HG03064 (cell line): ENCODE data around the gene ATAD3C.
"Not testable (repeated sequence)": the region's sequence is repeated elsewhere in the genome, so short reads cannot be mapped to it uniquely, and the experiment has no call there.

Experiments
- ATAC-seq: cut with Tn5 transposase; IDR thresholded peaks from one replicate; pipeline ENCODE4 v1.9.1; 2021; ENCODE audit warnings: low read depth; ENCODE audit not compliant: unreplicated experiment

Gene ATAD3C

GRCh38 chr1:1468196-1468985 is 18.9 kb downstream of the ATAD3C start:
- ATAC-seq: not testable (repeated sequence)

DNA sequence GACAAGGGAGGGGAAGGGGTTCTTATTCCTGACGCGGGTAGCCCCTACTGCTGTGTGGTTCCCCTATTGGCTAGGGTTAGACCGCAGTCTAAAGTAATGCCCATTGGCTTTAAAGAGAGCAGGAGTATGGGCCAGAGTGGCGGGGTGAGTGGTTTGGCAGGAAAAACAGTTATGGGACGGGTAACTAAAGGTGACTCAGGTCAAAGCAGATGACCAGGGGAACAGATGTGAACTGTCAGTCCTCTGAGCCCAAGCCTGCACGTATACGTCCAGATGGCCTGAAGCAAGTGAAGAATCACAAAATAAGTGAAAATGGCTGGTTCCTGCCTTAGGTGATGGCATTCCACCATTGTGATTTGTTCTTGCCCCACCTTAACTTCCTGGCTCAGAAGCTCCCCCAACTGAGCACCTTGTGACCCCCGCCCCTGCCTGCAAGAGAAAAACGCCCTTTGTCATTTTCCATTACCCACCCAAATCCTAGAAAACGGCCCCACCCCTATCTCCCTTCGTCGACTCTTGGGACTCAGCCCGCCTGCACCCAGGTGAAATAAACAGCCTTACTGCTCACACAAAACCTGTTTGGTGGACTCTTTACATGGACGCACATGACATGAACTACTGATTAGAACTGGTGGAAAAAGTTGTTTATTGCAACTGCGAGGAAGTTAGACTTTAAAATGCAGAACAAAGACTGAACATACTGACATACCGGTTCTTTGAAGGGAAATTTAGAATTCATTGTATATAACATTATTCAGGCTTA is 21.3 kb downstream of the ATAD3C start:
- no peak for ATAC-seq

DNA sequence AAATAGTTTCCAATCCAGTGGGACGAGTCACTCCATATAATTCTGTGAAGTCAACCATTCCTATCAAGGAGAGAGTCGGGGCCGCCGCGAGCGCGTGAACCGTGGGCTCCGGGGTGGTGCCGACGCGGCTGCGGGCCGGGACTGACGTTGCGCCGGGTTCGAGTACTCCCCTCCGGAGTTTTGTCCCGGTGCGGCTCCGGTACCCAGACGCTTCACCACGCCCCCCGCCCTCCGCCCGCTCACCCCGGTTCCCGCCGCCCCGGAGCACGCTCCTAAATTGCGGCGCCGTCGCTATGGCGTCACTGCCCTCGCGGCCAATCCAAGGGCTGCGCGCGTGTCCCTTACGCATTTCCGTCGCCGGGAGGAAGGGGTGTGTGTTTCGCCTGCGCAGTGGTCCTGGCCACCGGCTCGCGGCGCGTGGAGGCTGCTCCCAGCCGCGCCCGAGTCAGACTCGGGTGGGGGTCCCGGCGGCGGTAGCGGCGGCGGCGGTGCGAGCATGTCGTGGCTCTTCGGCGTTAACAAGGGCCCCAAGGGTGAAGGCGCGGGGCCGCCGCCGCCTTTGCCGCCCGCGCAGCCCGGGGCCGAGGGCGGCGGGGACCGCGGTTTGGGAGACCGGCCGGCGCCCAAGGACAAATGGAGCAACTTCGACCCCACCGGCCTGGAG is 22.0 kb downstream of the ATAD3C start, which contains the start of gene ATAD3B:
ATAD3B (plus strand) TSS at position 377 of the 664 bp plus-strand sequence; CDS start at position 497, 120 bp downstream.
- ATAC-seq: peak; percentile 88

DNA sequence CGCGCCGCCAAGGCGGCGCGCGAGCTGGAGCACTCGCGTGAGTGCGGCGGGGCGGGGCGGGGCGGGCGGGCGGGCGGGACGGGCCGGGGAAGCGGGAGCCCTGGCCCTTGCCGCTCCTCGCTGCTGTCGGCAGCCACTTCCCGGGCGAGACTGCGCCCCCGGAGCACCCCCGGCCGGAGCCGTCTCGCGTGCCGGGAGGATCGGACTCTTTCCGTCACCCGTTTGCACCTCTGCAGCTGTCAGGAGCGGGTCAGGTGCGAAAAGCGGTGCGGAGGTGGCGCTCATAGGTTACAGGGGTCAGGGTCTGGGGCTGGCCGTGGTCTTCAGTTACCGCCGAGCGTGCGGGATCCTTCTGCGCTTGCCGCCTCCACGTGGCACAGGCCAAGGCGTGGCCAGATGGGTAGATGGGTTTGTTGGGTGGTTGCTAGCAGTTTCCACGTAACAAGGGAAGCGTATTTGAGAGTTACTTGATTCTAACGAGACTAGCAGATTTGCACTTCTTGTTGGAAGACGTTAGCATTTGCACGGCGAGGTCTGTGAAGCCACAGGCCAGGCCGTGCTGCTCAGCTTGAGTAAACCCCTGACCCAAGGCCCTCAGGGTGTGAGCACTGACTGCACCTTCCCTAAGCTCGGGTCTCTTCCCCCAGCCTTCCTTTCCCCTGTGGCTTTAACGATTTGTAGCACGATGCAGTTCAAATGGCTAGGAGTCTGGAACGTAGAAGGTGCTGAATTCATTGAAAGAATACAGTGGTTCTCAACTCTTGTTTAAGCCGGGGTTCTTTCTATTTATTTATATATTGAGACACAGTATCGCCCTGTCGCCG is 22.8 kb downstream of the ATAD3C start:
- not testable (repeated sequence) for ATAC-seq

GRCh38 chr1:1476011-1476410 is 26.5 kb downstream of the ATAD3C start:
- not testable (repeated sequence) for ATAC-seq

DNA sequence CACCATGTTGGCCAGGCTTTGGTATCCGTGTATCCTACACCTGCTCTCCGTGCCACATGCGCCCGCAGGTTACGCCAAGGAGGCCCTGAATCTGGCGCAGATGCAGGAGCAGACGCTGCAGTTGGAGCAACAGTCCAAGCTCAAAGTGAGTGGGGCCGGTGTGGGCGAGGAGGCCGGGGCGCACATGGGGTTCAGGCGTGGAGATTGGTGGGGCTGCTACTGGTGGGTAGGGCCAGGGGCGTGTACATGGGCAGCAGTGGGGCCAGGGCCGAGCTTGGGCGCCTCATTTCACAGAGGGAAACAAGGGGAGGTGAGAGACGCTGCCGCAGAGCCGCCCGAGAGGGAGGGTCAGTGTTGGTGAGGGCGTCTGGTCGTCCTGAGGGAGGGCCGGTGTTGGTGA is 27.7 kb downstream of the ATAD3C start:
- no peak for ATAC-seq

GRCh38 chr1:1479547-1480487 is 30.3 kb downstream of the ATAD3C start:
- no peak for ATAC-seq

- ATAC-seq: not testable (repeated sequence)
Measured at GRCh38 chr1:1480488-1480867, 31.0 kb downstream of the ATAD3C start.

DNA sequence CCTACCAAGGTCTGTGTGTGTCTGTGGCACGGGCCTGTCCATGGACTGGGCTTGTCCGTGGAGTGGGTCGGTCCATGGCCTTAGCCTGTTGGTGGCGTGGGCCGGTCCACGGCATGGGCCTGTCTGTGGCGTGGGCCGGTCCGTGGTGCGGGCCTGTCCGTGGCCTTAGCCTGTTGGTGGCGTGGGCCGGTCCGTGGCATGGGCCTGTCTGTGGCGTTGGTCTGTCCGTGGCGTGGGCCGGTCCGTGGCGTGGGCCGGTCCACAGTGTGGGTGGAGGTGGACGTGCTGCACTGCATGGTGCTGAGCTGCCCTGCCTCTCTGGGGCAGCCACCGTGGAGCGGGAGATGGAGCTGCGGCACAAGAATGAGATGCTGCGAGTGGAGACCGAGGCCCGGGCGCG is 32.3 kb downstream of the ATAD3C start:
- not testable (repeated sequence) for ATAC-seq

DNA sequence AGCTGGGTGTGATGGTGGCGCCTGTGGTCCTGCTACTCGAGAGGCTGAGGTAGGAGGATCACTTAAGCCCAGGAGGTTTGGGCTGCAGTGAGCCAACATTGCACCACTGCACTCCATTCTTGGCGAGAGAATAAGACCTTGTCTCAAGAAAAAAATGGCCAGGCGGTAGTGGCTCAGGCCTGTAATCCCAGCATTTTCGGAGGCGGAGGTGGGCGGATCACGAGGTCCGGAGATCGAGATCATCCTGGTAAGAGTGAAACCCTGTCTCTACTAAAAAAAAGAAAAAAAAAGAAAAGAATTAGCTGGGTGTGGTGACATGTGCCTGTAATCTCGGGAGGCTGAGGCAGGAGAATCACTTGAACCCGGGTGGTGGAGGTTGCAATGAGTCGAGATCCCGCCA is 33.4 kb downstream of the ATAD3C start:
- no peak for ATAC-seq

DNA sequence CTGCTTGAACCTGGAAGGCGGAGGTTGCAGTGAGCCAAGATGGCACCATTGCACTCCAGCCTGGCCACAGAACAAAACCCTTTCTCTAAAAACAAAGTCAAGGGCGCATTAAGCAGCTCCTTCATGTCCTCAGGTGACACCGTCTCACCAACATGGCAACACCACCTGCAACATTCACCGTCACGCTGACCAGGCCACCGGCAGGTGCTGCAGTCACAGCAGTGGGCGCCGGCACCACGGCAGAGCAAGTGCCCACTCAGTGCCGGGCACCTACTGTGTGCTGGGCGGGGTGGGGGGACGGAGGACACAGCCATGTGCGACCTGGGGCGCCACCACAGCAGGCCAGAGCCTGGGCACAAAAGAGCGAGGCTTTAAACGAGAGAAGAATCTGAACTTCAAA is 34.2 kb downstream of the ATAD3C start:
- ATAC-seq: no peak

DNA sequence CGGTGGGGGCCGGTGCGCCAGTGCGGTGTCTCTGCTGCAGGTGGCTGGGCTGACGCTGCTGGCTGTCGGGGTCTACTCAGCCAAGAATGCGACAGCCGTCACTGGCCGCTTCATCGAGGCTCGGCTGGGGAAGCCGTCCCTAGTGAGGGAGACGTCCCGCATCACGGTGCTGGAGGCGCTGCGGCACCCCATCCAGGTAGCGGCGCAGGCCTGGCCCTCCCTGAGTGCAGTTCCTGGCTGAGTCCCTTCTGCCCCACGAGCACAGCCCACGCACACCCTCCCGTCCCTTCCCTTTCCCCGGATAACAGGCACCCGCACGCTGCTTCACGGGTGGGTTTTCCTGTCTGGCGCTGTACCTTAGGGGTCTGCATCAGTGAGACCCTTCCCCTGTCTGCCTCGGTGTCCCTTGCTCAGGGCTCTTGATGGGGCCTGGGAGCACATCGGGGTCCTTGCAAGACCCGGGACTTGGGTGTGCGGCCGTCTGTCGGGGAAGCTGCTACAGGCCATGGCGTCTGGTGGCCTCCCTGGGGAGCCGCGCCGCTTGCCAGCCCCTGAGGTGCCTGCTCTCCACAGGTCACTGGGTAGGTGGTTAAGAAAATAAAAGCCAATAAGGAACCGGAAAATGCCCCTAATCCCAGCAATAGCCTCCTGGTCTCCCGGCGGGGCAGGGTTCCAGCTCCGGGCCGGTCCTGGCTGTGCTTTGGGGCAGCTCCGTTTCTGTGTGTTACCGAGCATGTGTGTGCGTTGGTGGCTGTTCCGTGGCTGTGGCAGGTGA is 35.7 kb downstream of the ATAD3C start:
- ATAC-seq: not testable (repeated sequence)

DNA sequence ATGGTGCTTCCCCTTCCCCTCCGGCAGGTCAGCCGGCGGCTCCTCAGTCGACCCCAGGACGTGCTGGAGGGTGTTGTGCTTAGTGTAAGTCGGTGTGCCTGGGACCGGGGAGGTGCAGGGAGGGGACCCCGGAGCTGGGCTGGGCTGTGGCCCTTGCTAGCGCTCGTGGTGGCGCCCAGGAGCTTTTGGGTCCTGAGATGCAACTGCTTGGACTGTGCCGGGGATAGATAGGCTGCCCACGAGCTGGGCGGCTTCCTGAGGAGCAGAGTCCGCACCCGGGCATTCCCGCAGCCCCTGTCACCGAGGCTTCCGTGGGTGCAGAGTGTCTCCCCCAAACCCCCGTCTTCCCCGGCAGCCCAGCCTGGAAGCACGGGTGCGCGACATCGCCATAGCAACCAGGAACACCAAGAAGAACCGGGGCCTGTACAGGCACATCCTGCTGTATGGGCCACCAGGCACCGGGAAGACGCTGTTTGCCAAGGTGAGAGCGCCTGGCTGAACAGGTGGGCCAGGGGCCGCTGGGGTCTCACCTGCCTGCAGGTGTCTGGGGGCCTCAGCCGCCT is 36.3 kb downstream of the ATAD3C start:
- ATAC-seq: not testable (repeated sequence)

GRCh38 chr1:1487701-1488100 is 38.2 kb downstream of the ATAD3C start:
- no peak for ATAC-seq

DNA sequence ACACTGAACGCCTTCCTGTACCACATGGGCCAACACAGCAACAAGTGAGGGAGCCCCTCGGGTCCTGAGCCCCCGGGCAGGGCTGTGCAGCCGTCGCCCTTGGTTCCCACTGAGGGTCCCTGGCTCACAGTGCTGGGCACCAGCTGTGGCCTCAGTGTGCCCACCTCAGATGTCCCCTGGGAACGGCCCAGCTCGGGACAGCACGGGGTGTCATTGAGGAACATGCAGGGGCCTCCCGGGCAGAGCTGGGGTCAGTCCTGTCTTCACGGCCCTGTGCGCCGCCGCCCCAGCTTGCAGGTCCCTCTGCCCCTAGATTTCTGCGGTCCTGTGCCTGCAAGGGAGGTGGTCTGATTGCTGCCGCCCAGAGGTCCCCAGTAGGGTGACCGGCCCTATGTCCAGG is 39.7 kb downstream of the ATAD3C start:
- ATAC-seq: no peak

DNA sequence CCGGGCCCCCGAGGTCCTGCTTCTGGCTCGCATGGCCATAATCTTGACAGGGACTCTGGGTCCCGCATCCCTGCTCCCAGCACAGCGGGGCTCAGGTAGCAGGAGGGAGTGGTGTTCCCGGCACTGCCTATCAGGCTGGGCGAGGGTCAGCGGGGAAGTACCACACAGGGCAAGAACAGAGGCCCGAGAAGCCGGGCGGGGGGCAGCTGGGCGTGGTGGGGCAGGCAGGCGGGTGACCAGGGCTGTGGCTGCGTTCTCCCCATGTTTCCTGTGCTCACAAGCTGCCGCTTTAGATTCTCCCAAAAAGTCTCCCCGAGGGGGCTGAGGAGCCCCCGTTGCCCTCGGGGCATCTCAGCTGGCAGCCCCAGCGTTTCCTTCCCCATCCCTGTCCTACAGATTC is 40.4 kb downstream of the ATAD3C start:
- no peak for ATAC-seq

DNA sequence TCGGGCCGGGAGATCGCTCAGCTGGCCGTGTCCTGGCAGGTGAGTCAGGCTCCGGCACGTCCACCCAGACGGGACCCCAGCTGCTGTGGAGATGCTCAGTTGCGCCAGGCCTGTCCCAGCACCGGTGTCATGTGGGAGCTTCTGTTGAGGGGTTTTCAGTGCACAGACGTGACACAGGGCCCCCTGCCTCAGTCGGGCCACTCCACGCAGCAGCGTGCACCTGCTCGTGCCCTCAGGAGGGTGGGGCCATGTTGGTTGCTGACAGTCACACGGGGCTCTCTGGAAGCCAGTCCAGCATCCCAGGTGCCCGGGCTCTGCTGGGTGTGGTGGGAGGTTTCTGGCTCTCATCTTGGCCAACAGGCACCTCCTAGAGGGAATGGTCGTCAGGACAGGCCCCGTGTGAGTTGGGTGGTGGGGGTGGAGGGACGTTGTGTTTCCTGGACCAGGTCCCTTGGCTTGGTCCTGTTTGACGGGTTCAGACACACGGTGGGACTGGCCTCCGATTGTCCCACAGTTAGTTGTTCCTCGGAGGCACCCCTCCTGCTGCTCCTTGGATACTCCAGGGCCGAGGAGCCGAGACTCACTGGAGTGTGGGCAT is 41.2 kb downstream of the ATAD3C start:
- no peak for ATAC-seq

GRCh38 chr1:1491601-1492000 is 42.1 kb downstream of the ATAD3C start:
- ATAC-seq: no peak
